ENCODE measurements around the gene APLNR. TPM values are rescaled to one million over a fixed set of nuclear protein-coding genes. Genes with fewer than 3 reads are reported as not detected.

APLNR gene
- total RNA-seq, 2 experiments from 2014 or later, result not detected

- Histone ChIP-seq H3K9me2 (ENCODE audit: insufficient read depth, low read length) (no peaks in the 10 kb centered on the region), H3K36me3 (ENCODE audit: insufficient read depth, low read length) (no peaks in the 10 kb centered on the region), H3K27ac (ENCODE audit: low read depth, low read length, poor library complexity, severe bottlenecking) (no peak overlapping the region), H3K79me2 (ENCODE audit: insufficient read depth, low read depth, low read length) (no peaks in the 10 kb centered on the region), H3K4me2 (ENCODE audit: low read length) (no peak overlapping the region), H3K9me3 (ENCODE audit: low read length) (no peaks in the 10 kb centered on the region), H4K20me1 (ENCODE audit: insufficient read depth, low read length) (no peaks in the 10 kb centered on the region), H2AFZ (ENCODE audit: low read length) (no peak overlapping the region), H3K4me1 (ENCODE audit: insufficient read depth, low read length, poor library complexity, severe bottlenecking) (no peaks in the 10 kb centered on the region), H3K4me3 (ENCODE audit: low read depth, low read length, poor library complexity, severe bottlenecking) (no peak overlapping the region)
- intact Hi-C loops (cut with micrococcal nuclease; ENCODE audit: unreplicated experiment), result no loop called here
- ChIA-PET CTCF (ENCODE audit: unreplicated experiment) (no interaction called here), POLR2A (no interaction called here)
- TF ChIP-seq, protein P1, sequence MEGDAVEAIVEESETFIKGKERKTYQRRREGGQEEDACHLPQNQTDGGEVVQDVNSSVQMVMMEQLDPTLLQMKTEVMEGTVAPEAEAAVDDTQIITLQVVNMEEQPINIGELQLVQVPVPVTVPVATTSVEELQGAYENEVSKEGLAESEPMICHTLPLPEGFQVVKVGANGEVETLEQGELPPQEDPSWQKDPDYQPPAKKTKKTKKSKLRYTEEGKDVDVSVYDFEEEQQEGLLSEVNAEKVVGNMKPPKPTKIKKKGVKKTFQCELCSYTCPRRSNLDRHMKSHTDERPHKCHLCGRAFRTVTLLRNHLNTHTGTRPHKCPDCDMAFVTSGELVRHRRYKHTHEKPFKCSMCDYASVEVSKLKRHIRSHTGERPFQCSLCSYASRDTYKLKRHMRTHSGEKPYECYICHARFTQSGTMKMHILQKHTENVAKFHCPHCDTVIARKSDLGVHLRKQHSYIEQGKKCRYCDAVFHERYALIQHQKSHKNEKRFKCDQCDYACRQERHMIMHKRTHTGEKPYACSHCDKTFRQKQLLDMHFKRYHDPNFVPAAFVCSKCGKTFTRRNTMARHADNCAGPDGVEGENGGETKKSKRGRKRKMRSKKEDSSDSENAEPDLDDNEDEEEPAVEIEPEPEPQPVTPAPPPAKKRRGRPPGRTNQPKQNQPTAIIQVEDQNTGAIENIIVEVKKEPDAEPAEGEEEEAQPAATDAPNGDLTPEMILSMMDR (conservative IDR thresholded peaks at IDR 0.05; ENCODE audit: low read length), result no peak
- TF ChIP-seq EZH2phosphoT487 (IDR thresholded peaks at IDR 0.05; ENCODE audit: borderline replicate concordance, low read depth, low read length), result no peak
- DNase-seq (ENCODE audit: low spot score), result no peak
- no TSS peak for BruUV-seq (replicated peaks)
Observed at GRCh38 chr11:57199330-57199729, 37.7 kb downstream of the APLNR start.

DNA sequence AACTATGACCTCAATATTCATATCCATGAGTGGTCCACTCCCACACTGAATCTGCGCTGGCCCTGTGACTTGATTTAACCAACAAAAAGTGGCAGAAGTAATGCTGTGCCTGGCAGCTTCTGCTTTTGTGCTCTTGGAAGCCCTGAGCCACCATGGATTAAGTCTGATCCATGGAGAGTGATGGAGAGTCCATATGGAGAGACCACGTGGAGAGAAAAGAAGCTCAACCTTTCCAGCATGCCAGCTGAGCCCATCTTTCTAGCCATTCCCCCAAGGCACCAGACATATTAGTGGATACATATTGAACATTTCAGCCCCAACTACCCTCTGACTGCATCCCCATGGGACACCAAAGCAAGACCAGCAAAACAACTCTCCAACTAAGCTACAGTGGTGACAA, 39.3 kb downstream of the APLNR start:
- no TSS peak for BruUV-seq (replicated peaks)
- H3K4me1 ChIP-seq (ENCODE audit: insufficient read depth, low read length, poor library complexity, severe bottlenecking), result no peaks in the 10 kb centered on the region

GRCh38 chr11:57196596-57196995, 40.5 kb downstream of the APLNR start:
- intact Hi-C loops (cut with micrococcal nuclease; ENCODE audit: unreplicated experiment), result no loop called here
- Histone ChIP-seq H3K4me3 (ENCODE audit: low read depth, low read length, poor library complexity, severe bottlenecking) (no peak overlapping the region), H3K9me2 (ENCODE audit: insufficient read depth, low read length) (no peaks in the 10 kb centered on the region), H3K4me2 (ENCODE audit: low read length) (no peak overlapping the region), H3K79me2 (ENCODE audit: insufficient read depth, low read depth, low read length) (no peaks in the 10 kb centered on the region), H3K9me3 (ENCODE audit: low read length) (no peaks in the 10 kb centered on the region), H3K27ac (ENCODE audit: low read depth, low read length, poor library complexity, severe bottlenecking) (no peak overlapping the region), H3K4me1 (ENCODE audit: insufficient read depth, low read length, poor library complexity, severe bottlenecking) (no peaks in the 10 kb centered on the region), H3K36me3 (ENCODE audit: insufficient read depth, low read length) (no peaks in the 10 kb centered on the region), H4K20me1 (ENCODE audit: insufficient read depth, low read length) (no peaks in the 10 kb centered on the region), H2AFZ (ENCODE audit: low read length) (no peak overlapping the region)
- TF ChIP-seq EZH2phosphoT487 (IDR thresholded peaks at IDR 0.05; ENCODE audit: borderline replicate concordance, low read depth, low read length), result no peak
- TF ChIP-seq, protein P1 (conservative IDR thresholded peaks at IDR 0.05; ENCODE audit: low read length), result no peak
- no peak for DNase-seq (ENCODE audit: low spot score)
- POLR2A ChIA-PET, result no interaction called here
- CTCF ChIA-PET (ENCODE audit: unreplicated experiment), result no interaction called here
- no TSS peak for BruUV-seq (replicated peaks)

More for the DNA sequence above, 39.3 kb downstream of the APLNR start:
- Histone ChIP-seq H3K4me2 (ENCODE audit: low read length) (no peak overlapping the region), H3K79me2 (ENCODE audit: insufficient read depth, low read depth, low read length) (no peaks in the 10 kb centered on the region), H3K9me2 (ENCODE audit: insufficient read depth, low read length) (no peaks in the 10 kb centered on the region), H2AFZ (ENCODE audit: low read length) (no peak overlapping the region), H3K4me3 (ENCODE audit: low read depth, low read length, poor library complexity, severe bottlenecking) (no peak overlapping the region), H3K27ac (ENCODE audit: low read depth, low read length, poor library complexity, severe bottlenecking) (no peak overlapping the region), H4K20me1 (ENCODE audit: insufficient read depth, low read length) (no peaks in the 10 kb centered on the region), H3K36me3 (ENCODE audit: insufficient read depth, low read length) (no peaks in the 10 kb centered on the region), H3K9me3 (ENCODE audit: low read length) (no peaks in the 10 kb centered on the region)
- intact Hi-C loops (cut with micrococcal nuclease; ENCODE audit: unreplicated experiment), result no loop called here
- ChIA-PET CTCF (ENCODE audit: unreplicated experiment) (no interaction called here), POLR2A (no interaction called here)
- no peak for DNase-seq (ENCODE audit: low spot score)
- TF ChIP-seq EZH2phosphoT487 (IDR thresholded peaks at IDR 0.05; ENCODE audit: borderline replicate concordance, low read depth, low read length), result no peak
- TF ChIP-seq, protein P1 (conservative IDR thresholded peaks at IDR 0.05; ENCODE audit: low read length), result no peak
